Stimulated activated CD8-positive, alpha-beta memory T cell treated with anti-CD3 and anti-CD28 coated beads, Interleukin-7, amount 100 ng/mL, for 24 hours (primary cell): ENCODE data around the gene TXNRD2.

Source experiments
- DNase-seq: peaks from one replicate; pipeline ENCODE4 v3.0.0-alpha.2; 2020; ENCODE audit warnings: low read depth

TXNRD2 gene

GRCh38 chr22:19875531-19876313, 65.9 kb downstream of the TXNRD2 start:
- no peak for DNase-seq

- DNase-seq = no peak
These were observed 66.5 kb downstream of the TXNRD2 start for GRCh38 chr22:19875061-19875530.

- DNase-seq = no peak
These were observed 67.1 kb downstream of the TXNRD2 start for GRCh38 chr22:19874307-19875060.

GRCh38 chr22:19873960-19874306, 67.7 kb downstream of the TXNRD2 start:
- DNase-seq = no peak

GRCh38 chr22:19873138-19873959, 68.3 kb downstream of the TXNRD2 start:
- no peak for DNase-seq

- no peak for DNase-seq
These were observed 68.9 kb downstream of the TXNRD2 start for GRCh38 chr22:19872779-19873137.

GRCh38 chr22:19871845-19872778, 69.5 kb downstream of the TXNRD2 start:
- no peak for DNase-seq

- DNase-seq = no peak
These were observed 70.4 kb downstream of the TXNRD2 start for GRCh38 chr22:19871023-19871844.

GRCh38 chr22:19870153-19871022, 71.2 kb downstream of the TXNRD2 start:
- no peak for DNase-seq

GRCh38 chr22:19869497-19870152, 72.0 kb downstream of the TXNRD2 start:
- no peak for DNase-seq

- DNase-seq = no peak
These were observed 72.7 kb downstream of the TXNRD2 start for GRCh38 chr22:19868773-19869471.

GRCh38 chr22:19868333-19868732, 73.3 kb downstream of the TXNRD2 start:
- DNase-seq = no peak

- no peak for DNase-seq
These were observed 74.0 kb downstream of the TXNRD2 start for GRCh38 chr22:19867617-19868016.

- DNase-seq = no peak
These were observed 75.0 kb downstream of the TXNRD2 start for GRCh38 chr22:19866665-19867009.

GRCh38 chr22:19865141-19865829, 76.3 kb downstream of the TXNRD2 start:
- DNase-seq = no peak

GRCh38 chr22:19864538-19865106, 77.0 kb downstream of the TXNRD2 start:
- DNase-seq = no peak

GRCh38 chr22:19863571-19863970, 78.0 kb downstream of the TXNRD2 start:
- DNase-seq = no peak
